Gastroesophageal sphincter (tissue), 4 donors: ENCODE measurements around the gene ARRB1. TPM values are rescaled to one million over a fixed set of nuclear protein-coding genes. Genes with fewer than 3 reads are reported as not detected.

Experiments
- ATAC-seq: fragments of 150-250 bp; one replicate; pipeline ENCODE4 v1.9.1; 2016; ENCODE audit warnings: mild to moderate bottlenecking, moderate library complexity
- H3K27ac ChIP-seq, 4 donors: fragments of 200-600 bp; sonication (generic) in 3 of 4; 1 replicate in 3 of 4; 2 replicates in 1 of 4; pipeline ENCODE4 v1.5.1; 2016 to 2019
- H3K27me3 ChIP-seq: fragments of 200-600 bp; sonication (generic); one replicate; pipeline ENCODE4 v1.5.1; 2019
- H3K36me3 ChIP-seq, 2 donors: fragments of 200-600 bp; sonication (generic); one replicate each; pipeline ENCODE4 v1.5.1; 2019; ENCODE audit warnings: control low read depth in 1 of 2
- H3K4me1 ChIP-seq, 3 donors: fragments of 200-600 bp; sonication (generic); 1 replicate in 2 of 3; 2 replicates in 1 of 3; pipeline ENCODE4 v1.5.1; 2016 to 2019; ENCODE audit warnings: control low read depth in 2 of 3
- H3K4me3 ChIP-seq, 2 donors: fragments of 200-600 bp; sonication (generic); one replicate each; pipeline ENCODE4 v1.5.1; 2019; ENCODE audit warnings: mild to moderate bottlenecking in 1 of 2, moderate library complexity in 1 of 2
- H3K9me3 ChIP-seq, 3 donors: fragments of 200-600 bp; sonication (generic); one replicate each; pipeline ENCODE4 v1.5.1; 2017 to 2019; ENCODE audit warnings: control low read depth in 2 of 3
- CTCF ChIP-seq, 4 experiments: fragments of 200-600 bp in 2 of 4; fragments of 450-650 bp in 2 of 4; sonication (generic) in 1 of 4; IDR thresholded peaks; one replicate each; pipeline ENCODE4 v1.5.1; 2017 to 2019; ENCODE audit warnings: antibody characterized with exemption in 4 of 4, mild to moderate bottlenecking in 2 of 4, moderate library complexity in 2 of 4
- EP300 ChIP-seq: sonication (generic); formaldehyde crosslinking; IDR thresholded peaks from one replicate; pipeline ENCODE4 v1.6.1; 2017; ENCODE audit warnings: antibody characterized with exemption, mild to moderate bottlenecking
- POLR2A ChIP-seq, 2 donors: fragments of 450-650 bp; IDR thresholded peaks; one replicate each; pipeline ENCODE4 v1.6.1; 2017; ENCODE audit warnings: antibody characterized with exemption in 2 of 2, mild to moderate bottlenecking in 2 of 2, moderate library complexity in 1 of 2
- POLR2AphosphoS5 ChIP-seq: sonication (generic); formaldehyde crosslinking; IDR thresholded peaks from one replicate; pipeline ENCODE4 v1.6.1; 2017; ENCODE audit warnings: antibody characterized with exemption
- whole genome bisulfite sequencing, 2 donors: methylation state at CpG; one replicate each; pipeline ENCODE4 v1.1.5; 2018; ENCODE audit warnings: low coverage in 1 of 2; 5-methylcytosine and 5-hydroxymethylcytosine counted together
- total RNA-seq, 4 donors: library from RNA; depleted of rRNA; stranded (reverse); fragments of >200 nt; gene quantifications; one replicate each; pipeline ENCODE4 v1.1.0, GENCODE V29; 2016

Gene ARRB1
- total RNA-seq, 4 donors from 2014 or later = 72.3 to 120 (median 93.0) TPM

GRCh38 chr11:75270896-75271418, 80.5 kb downstream of the ARRB1 start:
- H3K27ac ChIP-seq = no peak overlapping the region
- ATAC-seq = no peak
- no peak overlapping the region for H3K4me3 ChIP-seq
- no peaks in the 10 kb centered on the region for H3K27me3 ChIP-seq
- no peak for TF ChIP-seq EP300
- TF ChIP-seq CTCF (IDR thresholded peaks at IDR 0.05) = peak in 1 of 4 experiments; percentile 9
- WGBS, 2 donors = 60% methylated on average over 1 of the region's 3 CpGs; no CpG with 5 or more reads in 1 of the 2 donors
- no peaks in the 10 kb centered on the region for H3K9me3 ChIP-seq
- H3K36me3 ChIP-seq = peaks cover 0 to 100% of the 10 kb centered on the region in 2 donors
- no peaks in the 10 kb centered on the region for H3K4me1 ChIP-seq

- TF ChIP-seq EP300 (no peak), CTCF (IDR thresholded peaks at IDR 0.05) (no peak), POLR2AphosphoS5 (no peak), POLR2A (IDR thresholded peaks at IDR 0.05) (no peak)
- Histone ChIP-seq H3K9me3 (no peaks in the 10 kb centered on the region), H3K4me3 (no peak overlapping the region), H3K36me3 (peaks cover 0 to 100% of the 10 kb centered on the region in 2 donors), H3K4me1 (no peaks in the 10 kb centered on the region), H3K27me3 (no peaks in the 10 kb centered on the region), H3K27ac (no peak overlapping the region)
- ATAC-seq = no peak
- WGBS, 2 donors = 84% methylated on average over 5 of the region's 9 CpGs; no CpG with 5 or more reads in 1 of the 2 donors
Observed at GRCh38 chr11:75269896-75270295, 81.6 kb downstream of the ARRB1 start.

- Histone ChIP-seq H3K9me3 (no peaks in the 10 kb centered on the region), H3K4me1 (no peaks in the 10 kb centered on the region), H3K27me3 (no peaks in the 10 kb centered on the region), H3K4me3 (no peak overlapping the region), H3K27ac (no peak overlapping the region), H3K36me3 (peaks cover 0 to 96% of the 10 kb centered on the region in 2 donors)
- WGBS, 2 donors = 90% methylated on average over 2 of the region's 4 CpGs; no CpG with 5 or more reads in 1 of the 2 donors
- ATAC-seq = no peak
- TF ChIP-seq CTCF (IDR thresholded peaks at IDR 0.05) (no peak), EP300 (no peak), POLR2A (IDR thresholded peaks at IDR 0.05) (no peak), POLR2AphosphoS5 (no peak)
Observed at GRCh38 chr11:75269367-75269660, 82.1 kb downstream of the ARRB1 start.

- no peak overlapping the region for H3K4me3 ChIP-seq
- WGBS, 2 donors = no CpG with 5 or more reads among the region's 25 CpGs
- no peak for ATAC-seq
- TF ChIP-seq POLR2A (IDR thresholded peaks at IDR 0.05) (no peak), EP300 (no peak), CTCF (IDR thresholded peaks at IDR 0.05) (no peak)
- no peaks in the 10 kb centered on the region for H3K27me3 ChIP-seq
- no peaks in the 10 kb centered on the region for H3K9me3 ChIP-seq
- H3K4me1 ChIP-seq = no peaks in the 10 kb centered on the region
- no peak overlapping the region for H3K27ac ChIP-seq
- peaks cover 0 to 91% of the 10 kb centered on the region in 2 donors for H3K36me3 ChIP-seq
Observed at GRCh38 chr11:75268626-75269366, 82.7 kb downstream of the ARRB1 start.
